WERI-Rb-1 (cell line): ENCODE results near the gene APBA3.

Source experiments
- DNase-seq: peaks from one replicate; pipeline ENCODE4 v3.0.0-alpha.2; 2020
- H3K27ac ChIP-seq: fragments of 250-450 bp; sonication (Bioruptor Pico); 2 replicates; pipeline ENCODE4 v1.5.1; 2020; ENCODE audit warnings: mild to moderate bottlenecking, moderate library complexity
- H3K27me3 ChIP-seq: fragments of 250-450 bp; sonication (Bioruptor Pico); 2 replicates; pipeline ENCODE4 v1.5.1; 2021; ENCODE audit warnings: mild to moderate bottlenecking, low read depth, moderate library complexity; ENCODE audit not compliant: insufficient read depth, severe bottlenecking
- H3K36me3 ChIP-seq: fragments of 250-450 bp; sonication (Bioruptor Pico); 2 replicates; pipeline ENCODE4 v1.5.1; 2020; ENCODE audit warnings: mild to moderate bottlenecking, moderate library complexity
- H3K4me3 ChIP-seq: 2 replicates; pipeline ENCODE4 v1.5.1; 2011; ENCODE audit warnings: low read depth, mild to moderate bottlenecking, control low read depth, low read length
- H3K9me3 ChIP-seq: fragments of 250-450 bp; sonication (Bioruptor Pico); 2 replicates; pipeline ENCODE4 v1.5.1; 2021; ENCODE audit warnings: mild to moderate bottlenecking, moderate library complexity; ENCODE audit not compliant: severe bottlenecking
- TF ChIP-seq, protein P1 (sequence below): IDR thresholded peaks from 2 replicates; pipeline ENCODE4 v1.5.1; 2011; ENCODE audit warnings: low read depth, mild to moderate bottlenecking, control low read depth, inconsistent platforms, low read length

Gene APBA3

DNA sequence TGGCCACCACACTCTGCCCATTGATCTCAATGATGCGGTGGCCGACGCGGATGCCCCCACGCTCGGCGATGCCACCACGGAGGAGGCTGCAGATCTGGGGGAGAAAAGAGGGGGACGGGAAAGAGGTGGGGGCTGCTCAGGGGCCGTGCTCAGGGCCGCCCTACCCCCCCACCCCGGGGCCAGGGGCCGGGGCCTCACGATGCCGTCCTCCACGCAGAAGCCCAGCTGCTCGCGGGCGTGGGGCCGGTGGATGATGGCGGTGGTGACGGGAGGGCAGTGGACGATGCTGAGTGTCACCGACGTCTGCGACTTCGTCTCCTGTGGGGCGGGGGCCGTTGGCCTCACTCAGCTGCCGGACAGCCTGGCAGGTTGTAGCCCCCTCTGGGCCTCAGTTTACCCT is 10.3 kb downstream of the APBA3 start:
- no peak overlapping the region for H3K27ac ChIP-seq
- H3K27me3 ChIP-seq, result no peaks in the 10 kb centered on the region
- no peak overlapping the region for H3K4me3 ChIP-seq
- peaks cover 62% of the 10 kb centered on the region for H3K36me3 ChIP-seq
- no peak for DNase-seq
- H3K9me3 ChIP-seq, result no peaks in the 10 kb centered on the region
- TF ChIP-seq, protein P1, sequence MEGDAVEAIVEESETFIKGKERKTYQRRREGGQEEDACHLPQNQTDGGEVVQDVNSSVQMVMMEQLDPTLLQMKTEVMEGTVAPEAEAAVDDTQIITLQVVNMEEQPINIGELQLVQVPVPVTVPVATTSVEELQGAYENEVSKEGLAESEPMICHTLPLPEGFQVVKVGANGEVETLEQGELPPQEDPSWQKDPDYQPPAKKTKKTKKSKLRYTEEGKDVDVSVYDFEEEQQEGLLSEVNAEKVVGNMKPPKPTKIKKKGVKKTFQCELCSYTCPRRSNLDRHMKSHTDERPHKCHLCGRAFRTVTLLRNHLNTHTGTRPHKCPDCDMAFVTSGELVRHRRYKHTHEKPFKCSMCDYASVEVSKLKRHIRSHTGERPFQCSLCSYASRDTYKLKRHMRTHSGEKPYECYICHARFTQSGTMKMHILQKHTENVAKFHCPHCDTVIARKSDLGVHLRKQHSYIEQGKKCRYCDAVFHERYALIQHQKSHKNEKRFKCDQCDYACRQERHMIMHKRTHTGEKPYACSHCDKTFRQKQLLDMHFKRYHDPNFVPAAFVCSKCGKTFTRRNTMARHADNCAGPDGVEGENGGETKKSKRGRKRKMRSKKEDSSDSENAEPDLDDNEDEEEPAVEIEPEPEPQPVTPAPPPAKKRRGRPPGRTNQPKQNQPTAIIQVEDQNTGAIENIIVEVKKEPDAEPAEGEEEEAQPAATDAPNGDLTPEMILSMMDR, result no peak

DNA sequence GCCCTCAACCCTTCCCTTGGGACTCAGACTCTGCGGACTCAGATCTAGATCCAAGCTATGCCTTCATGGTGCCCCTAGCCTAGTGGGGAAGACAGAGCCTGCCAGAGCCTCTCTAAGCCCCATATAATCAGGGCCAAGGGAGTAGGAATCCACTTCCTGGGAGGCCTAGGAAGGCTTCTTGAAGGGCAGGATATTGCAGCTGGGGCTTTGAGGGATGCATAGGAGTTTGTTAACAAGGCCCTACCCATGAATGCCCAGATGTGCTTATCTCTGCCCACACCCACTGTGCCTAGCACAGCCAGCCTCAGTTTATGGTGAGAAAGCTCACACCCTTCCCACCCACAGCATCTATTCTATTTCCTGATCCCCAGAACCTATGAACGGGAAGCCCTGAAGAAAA is 11.3 kb downstream of the APBA3 start:
- TF ChIP-seq, protein P1, result no peak
- peaks cover 72% of the 10 kb centered on the region for H3K36me3 ChIP-seq

DNA sequence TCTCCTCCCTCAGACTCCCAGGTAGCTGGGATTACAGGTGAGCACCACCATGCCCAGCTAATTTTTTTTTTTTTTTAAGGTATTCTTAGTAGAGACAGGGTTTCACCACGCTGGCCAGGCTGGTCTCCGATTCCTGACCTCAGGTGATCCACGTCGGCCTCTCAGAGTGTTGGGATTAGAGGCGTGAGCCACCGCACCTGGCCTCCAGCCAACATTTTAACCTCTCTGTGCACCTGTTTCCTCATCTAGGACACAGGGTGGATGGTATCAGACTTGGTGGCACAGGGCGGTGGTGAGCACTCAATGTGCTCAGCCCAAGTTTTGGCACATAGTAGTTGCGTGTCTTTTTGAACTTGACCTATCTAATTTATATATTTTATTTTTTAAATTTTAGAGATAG is 12.5 kb downstream of the APBA3 start:
- H3K27me3 ChIP-seq, result no peaks in the 10 kb centered on the region
- DNase-seq, result peak; percentile 25
- TF ChIP-seq, protein P1, result no peak
- H3K9me3 ChIP-seq, result no peaks in the 10 kb centered on the region
- no peak overlapping the region for H3K27ac ChIP-seq
- no peak overlapping the region for H3K4me3 ChIP-seq
- peaks cover 74% of the 10 kb centered on the region for H3K36me3 ChIP-seq

More for the DNA sequence above, 11.3 kb downstream of the APBA3 start:
- Histone ChIP-seq H3K9me3 (no peaks in the 10 kb centered on the region), H3K27me3 (no peaks in the 10 kb centered on the region), H3K27ac (no peak overlapping the region), H3K4me3 (no peak overlapping the region)
- no peak for DNase-seq

DNA sequence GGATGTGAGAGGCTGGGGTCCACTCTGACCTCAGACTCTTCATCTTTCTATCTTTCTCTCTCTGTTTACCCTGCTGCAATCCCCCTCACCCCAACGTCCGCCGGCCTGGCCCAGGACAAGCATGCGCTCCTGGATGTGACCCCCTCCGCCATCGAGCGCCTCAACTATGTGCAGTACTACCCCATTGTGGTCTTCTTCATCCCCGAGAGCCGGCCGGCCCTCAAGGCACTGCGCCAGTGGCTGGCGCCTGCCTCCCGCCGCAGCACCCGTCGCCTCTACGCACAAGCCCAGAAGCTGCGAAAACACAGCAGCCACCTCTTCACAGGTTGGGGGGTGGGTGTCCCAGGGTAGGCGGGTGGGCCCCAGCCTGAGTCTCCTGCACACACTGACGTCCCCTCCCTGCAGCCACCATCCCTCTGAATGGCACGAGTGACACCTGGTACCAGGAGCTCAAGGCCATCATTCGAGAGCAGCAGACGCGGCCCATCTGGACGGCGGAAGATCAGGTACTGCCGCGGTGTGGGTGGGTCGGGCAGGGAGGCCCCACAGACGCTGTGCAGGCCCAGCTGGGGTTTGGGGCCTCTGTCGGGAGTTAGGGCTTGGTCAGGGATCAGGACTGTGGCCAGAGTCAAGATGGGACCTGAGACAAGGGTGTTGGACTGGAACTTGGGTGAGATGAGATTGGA is 15.0 kb downstream of the APBA3 start:
- H3K4me3 ChIP-seq, result no peak overlapping the region
- H3K9me3 ChIP-seq, result no peaks in the 10 kb centered on the region
- H3K27ac ChIP-seq, result peak overlapping the region; percentile 55
- H3K36me3 ChIP-seq, result peaks cover 71% of the 10 kb centered on the region
- TF ChIP-seq, protein P1, result no peak
- H3K27me3 ChIP-seq, result no peaks in the 10 kb centered on the region
- DNase-seq, result peak; percentile 47

DNA sequence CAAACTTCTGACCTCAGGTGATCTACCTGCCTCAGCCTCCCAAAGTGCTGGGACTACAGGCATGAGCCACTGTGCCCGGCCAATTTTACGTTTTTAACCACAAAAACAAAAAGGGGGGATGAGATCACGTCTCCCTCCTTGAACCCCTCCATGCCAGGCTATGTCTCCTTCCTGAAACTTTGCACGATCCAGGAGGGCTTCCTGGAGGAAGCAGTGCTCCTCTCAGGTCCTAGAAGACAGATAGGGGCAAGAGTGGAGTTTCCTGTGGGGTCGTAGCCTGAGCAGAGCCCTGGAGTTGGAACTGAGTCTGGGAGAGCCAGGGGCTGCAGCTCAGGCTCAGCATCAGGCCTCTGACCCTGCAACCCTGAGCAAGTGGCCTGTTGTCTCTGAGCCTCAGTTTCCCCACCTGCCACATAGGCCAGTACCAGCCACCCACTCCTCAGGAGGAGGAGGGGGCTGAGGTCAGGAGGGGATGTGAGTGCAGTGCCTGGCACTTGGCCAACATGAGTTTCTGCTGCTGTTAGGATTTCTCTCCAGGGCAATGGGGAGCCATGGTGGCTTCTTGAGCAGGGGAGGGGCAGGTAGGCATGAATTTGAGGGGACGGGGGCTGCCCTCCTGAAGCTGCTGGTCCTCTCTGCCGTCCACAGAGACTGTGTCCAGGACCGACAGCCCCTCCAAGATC is 16.0 kb downstream of the APBA3 start:
- H3K4me3 ChIP-seq, result no peak overlapping the region
- H3K27ac ChIP-seq, result no peak overlapping the region
- DNase-seq, result no peak
- TF ChIP-seq, protein P1, result no peak
- peaks cover 71% of the 10 kb centered on the region for H3K36me3 ChIP-seq
- H3K27me3 ChIP-seq, result no peaks in the 10 kb centered on the region
- no peaks in the 10 kb centered on the region for H3K9me3 ChIP-seq
